GM18519 (cell line): ENCODE measurements around the gene MCIDAS.

Experiments used
- ATAC-seq: cut with Tn5 transposase; IDR thresholded peaks from one replicate; pipeline ENCODE4 v1.9.1; 2021; ENCODE audit warnings: mild to moderate bottlenecking, moderate library complexity; ENCODE audit not compliant: unreplicated experiment, low FRiP score

MCIDAS gene

DNA sequence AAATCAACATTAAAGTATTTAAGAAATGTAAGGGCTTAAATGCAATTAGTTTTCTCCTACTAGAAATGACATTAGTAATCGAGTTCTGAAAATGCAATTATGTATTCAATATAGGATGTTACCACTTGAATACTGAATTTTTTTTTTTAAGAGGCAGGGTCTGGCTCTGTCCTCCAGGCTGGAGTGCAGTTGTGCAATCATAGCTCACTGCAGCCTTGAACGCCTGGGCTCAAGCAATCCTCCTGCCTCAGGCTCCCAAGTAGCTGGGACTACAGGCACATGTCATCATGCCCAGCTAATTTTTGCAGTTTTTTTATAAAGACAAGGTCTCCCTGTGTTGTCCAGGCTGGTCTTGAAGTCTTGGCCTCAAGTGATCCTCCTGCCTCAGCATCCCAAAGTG lies 55.6 kb downstream of the MCIDAS start:
- no peak for ATAC-seq
